ENCODE data around the gene TRAPPC12.

- TF ChIP-seq CTCF (IDR thresholded peaks at IDR 0.05) (no peak), POLR2AphosphoS5 (IDR thresholded peaks at IDR 0.05) (no peak), POLR2A (IDR thresholded peaks at IDR 0.05) (no peak)
Observed at GRCh38 chr2:3522961-3523421, 143.5 kb downstream of the TRAPPC12 start.
